PC-3 (cell line): ENCODE measurements around the gene SNRNP35. TPM values are rescaled to one million over a fixed set of nuclear protein-coding genes. Genes with fewer than 3 reads are reported as not detected.
"Not testable (repeated sequence)": the region's sequence is repeated elsewhere in the genome, so short reads cannot be mapped to it uniquely, and the experiment has no call there.

Source experiments
- ATAC-seq: fragments of 200-7000 bp; cut with Tn5 transposase; 2 replicates; pipeline ENCODE4 v1.9.1; 2020; ENCODE audit warnings: mild to moderate bottlenecking, moderate library complexity
- BruUV-seq: library from RNA; stranded (reverse); fragments of 400-500 nt; replicated peaks from 2 replicates; lab custom pipeline; 2021; lab: Mats Ljungman, UMichigan
- CTCF ChIA-PET: fragments of 300-600 bp; sonication (Branson Sonifier 250); formaldehyde crosslinking; loops from one replicate; lab custom pipeline; 2022; ENCODE audit warnings: antibody characterized with exemption; lab: Charles Lee
- POLR2A ChIA-PET: fragments of 300-600 bp; sonication (Branson Sonifier 250); formaldehyde crosslinking; loops from one replicate; lab custom pipeline; 2022; ENCODE audit warnings: antibody characterized with exemption; ENCODE audit not compliant: unreplicated experiment; lab: Charles Lee
- DNase-seq: peaks from one replicate; pipeline ENCODE4 v3.0.0-alpha.2; 2015
- H2AFZ ChIP-seq: fragments of 300-600 bp; sonication (generic); 2 replicates; pipeline ENCODE4 v1.6.0; 2016; ENCODE audit warnings: antibody characterized with exemption, low read length
- H3F3A ChIP-seq: fragments of 300-600 bp; sonication (generic); one replicate; pipeline ENCODE4 v1.6.0; 2017; ENCODE audit warnings: antibody characterized with exemption, low read length, control low read depth, mild to moderate bottlenecking; ENCODE audit not compliant: unreplicated experiment
- H3K27ac ChIP-seq: fragments of 300-600 bp; sonication (generic); 2 replicates; pipeline ENCODE4 v1.5.1; 2016; ENCODE audit warnings: mild to moderate bottlenecking, low read length
- H3K27me3 ChIP-seq: fragments of 300-600 bp; sonication (generic); 2 replicates; pipeline ENCODE4 v1.6.1; 2016; ENCODE audit warnings: low read length, mixed read lengths
- H3K36me3 ChIP-seq: fragments of 300-600 bp; sonication (generic); 2 replicates; pipeline ENCODE4 v1.6.1; 2016; ENCODE audit warnings: low read depth, mixed run types, low read length, mixed read lengths
- H3K4me1 ChIP-seq: fragments of 300-600 bp; sonication (generic); 2 replicates; pipeline ENCODE4 v1.5.1; 2016; ENCODE audit warnings: low read length; ENCODE audit not compliant: insufficient read depth
- H3K4me2 ChIP-seq: fragments of 300-600 bp; sonication (generic); 2 replicates; pipeline ENCODE4 v1.6.0; 2016; ENCODE audit warnings: low read length
- H3K4me3 ChIP-seq: fragments of 300-600 bp; sonication (generic); 2 replicates; pipeline ENCODE4 v1.5.1; 2016; ENCODE audit warnings: mild to moderate bottlenecking, low read length, mixed read lengths
- H3K79me2 ChIP-seq: fragments of 300-600 bp; sonication (generic); 2 replicates; pipeline ENCODE4 v1.6.1; 2017; ENCODE audit warnings: low read length, mixed read lengths
- H3K9ac ChIP-seq: fragments of 300-600 bp; sonication (generic); 2 replicates; pipeline ENCODE4 v1.6.0; 2016; ENCODE audit warnings: mild to moderate bottlenecking, low read length
- H3K9me2 ChIP-seq: fragments of 300-600 bp; sonication (generic); replicated peaks from 2 replicates; pipeline ENCODE4 v1.6.1; 2016; ENCODE audit warnings: mixed run types, low read length, mixed read lengths
- H3K9me3 ChIP-seq: fragments of 300-600 bp; sonication (generic); 2 replicates; pipeline ENCODE4 v1.6.1; 2016; ENCODE audit warnings: low read length, mixed read lengths
- H4K20me1 ChIP-seq: fragments of 300-600 bp; sonication (generic); 2 replicates; pipeline ENCODE4 v1.6.1; 2016; ENCODE audit warnings: low read length, mixed read lengths
- EZH2 ChIP-seq: fragments of 300-600 bp; sonication (generic); IDR thresholded peaks from one replicate; pipeline ENCODE4 v1.6.1; 2017; ENCODE audit warnings: antibody characterized with exemption, mild to moderate bottlenecking, low read length; ENCODE audit not compliant: unreplicated experiment
- EZH2phosphoT487 ChIP-seq: fragments of 300-600 bp; sonication (generic); IDR thresholded peaks from 2 replicates; pipeline ENCODE4 v1.6.1; 2018; ENCODE audit warnings: mild to moderate bottlenecking, antibody characterized with exemption, low read length, borderline replicate concordance
- intact Hi-C: fragments of 100-400 bp; cut with micrococcal nuclease; formaldehyde crosslinking; loops from 2 replicates; pipeline ENCODE4 v1.9.0; 2023
- total RNA-seq: library from RNA; depleted of rRNA; stranded (reverse); fragments of >200 nt; gene quantifications from 2 replicates; pipeline ENCODE4 v1.2.3, GENCODE V29; 2014
- TF ChIP-seq, protein P1 (sequence below): fragments of 300-600 bp; sonication (generic); conservative IDR thresholded peaks from 2 replicates; pipeline ENCODE4 v1.5.1; 2017; ENCODE audit warnings: antibody characterized with exemption, low read depth, mild to moderate bottlenecking, low read length

SNRNP35 gene
- total RNA-seq, 1 experiment from 2014 or later: 15.9 TPM

GRCh38 chr12:123479442-123480180, 21.7 kb downstream of the SNRNP35 start:
- Histone ChIP-seq H3K36me3 (no peaks in the 10 kb centered on the region), H3K4me3 (no peak overlapping the region), H3F3A (no peaks in the 10 kb centered on the region), H4K20me1 (no peaks in the 10 kb centered on the region), H3K9me2 (no peaks in the 10 kb centered on the region), H3K27me3 (no peaks in the 10 kb centered on the region), H3K9ac (no peak overlapping the region), H3K4me1 (no peaks in the 10 kb centered on the region), H2AFZ (no peak overlapping the region), H3K4me2 (no peak overlapping the region), H3K27ac (no peak overlapping the region), H3K79me2 (no peaks in the 10 kb centered on the region), H3K9me3 (no peaks in the 10 kb centered on the region)
- TF ChIP-seq, protein P1, sequence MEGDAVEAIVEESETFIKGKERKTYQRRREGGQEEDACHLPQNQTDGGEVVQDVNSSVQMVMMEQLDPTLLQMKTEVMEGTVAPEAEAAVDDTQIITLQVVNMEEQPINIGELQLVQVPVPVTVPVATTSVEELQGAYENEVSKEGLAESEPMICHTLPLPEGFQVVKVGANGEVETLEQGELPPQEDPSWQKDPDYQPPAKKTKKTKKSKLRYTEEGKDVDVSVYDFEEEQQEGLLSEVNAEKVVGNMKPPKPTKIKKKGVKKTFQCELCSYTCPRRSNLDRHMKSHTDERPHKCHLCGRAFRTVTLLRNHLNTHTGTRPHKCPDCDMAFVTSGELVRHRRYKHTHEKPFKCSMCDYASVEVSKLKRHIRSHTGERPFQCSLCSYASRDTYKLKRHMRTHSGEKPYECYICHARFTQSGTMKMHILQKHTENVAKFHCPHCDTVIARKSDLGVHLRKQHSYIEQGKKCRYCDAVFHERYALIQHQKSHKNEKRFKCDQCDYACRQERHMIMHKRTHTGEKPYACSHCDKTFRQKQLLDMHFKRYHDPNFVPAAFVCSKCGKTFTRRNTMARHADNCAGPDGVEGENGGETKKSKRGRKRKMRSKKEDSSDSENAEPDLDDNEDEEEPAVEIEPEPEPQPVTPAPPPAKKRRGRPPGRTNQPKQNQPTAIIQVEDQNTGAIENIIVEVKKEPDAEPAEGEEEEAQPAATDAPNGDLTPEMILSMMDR: no peak
- TF ChIP-seq EZH2phosphoT487 (no peak), EZH2 (no peak)
- ATAC-seq (no peak), DNase-seq (no peak)
- POLR2A ChIA-PET: no interaction called here
- BruUV-seq: no TSS peak
- intact Hi-C loops: no loop called here
- CTCF ChIA-PET: no interaction called here

- H3K27ac ChIP-seq, H3K4me3 ChIP-seq, H3K4me1 ChIP-seq, H3K79me2 ChIP-seq, H3K27me3 ChIP-seq, H2AFZ ChIP-seq, BruUV-seq, intact Hi-C loops, H4K20me1 ChIP-seq, H3K9me3 ChIP-seq, H3K9me2 ChIP-seq, ATAC-seq, DNase-seq, H3K36me3 ChIP-seq, CTCF ChIA-PET, H3F3A ChIP-seq, POLR2A ChIA-PET, H3K4me2 ChIP-seq, H3K9ac ChIP-seq: not testable (repeated sequence)
These were observed 23.3 kb downstream of the SNRNP35 start for GRCh38 chr12:123481251-123481650.

DNA sequence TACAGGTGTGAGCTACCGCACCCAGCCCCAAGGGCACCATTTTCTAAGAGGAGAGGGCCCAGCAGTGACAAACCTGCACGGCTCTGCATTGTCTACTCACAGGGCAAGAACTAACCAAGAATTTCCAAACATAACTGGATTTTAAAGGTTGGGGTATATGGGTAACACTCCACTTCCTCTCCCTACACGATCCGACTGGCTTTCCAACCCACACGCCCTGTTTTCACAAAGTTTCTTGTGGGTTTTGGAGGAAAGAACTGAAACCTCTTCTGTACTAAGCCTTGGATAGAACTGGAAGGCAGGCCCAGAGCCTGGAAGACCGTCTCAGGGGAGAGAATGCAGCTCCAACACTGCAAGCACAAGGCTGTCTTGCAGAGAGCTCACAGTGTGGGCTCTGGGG, 24.9 kb downstream of the SNRNP35 start:
- TF ChIP-seq EZH2phosphoT487 (no peak), EZH2 (no peak)
- TF ChIP-seq, protein P1: no peak
- no peak overlapping the region for H3K4me3 ChIP-seq
- H3K9ac ChIP-seq: no peak overlapping the region
- no peak overlapping the region for H2AFZ ChIP-seq
- no peaks in the 10 kb centered on the region for H3F3A ChIP-seq
- H3K36me3 ChIP-seq: no peaks in the 10 kb centered on the region
- ATAC-seq (no peak), DNase-seq (no peak)
- H3K9me2 ChIP-seq: no peaks in the 10 kb centered on the region
- BruUV-seq: no TSS peak
- intact Hi-C loops: no loop called here
- no peaks in the 10 kb centered on the region for H3K4me1 ChIP-seq
- ChIA-PET POLR2A (no interaction called here), CTCF (no interaction called here)
- no peak overlapping the region for H3K27ac ChIP-seq
- no peaks in the 10 kb centered on the region for H4K20me1 ChIP-seq
- H3K27me3 ChIP-seq: no peaks in the 10 kb centered on the region
- no peaks in the 10 kb centered on the region for H3K79me2 ChIP-seq
- H3K9me3 ChIP-seq: no peaks in the 10 kb centered on the region
- H3K4me2 ChIP-seq: no peak overlapping the region
